Left ventricle myocardium inferior (tissue), 1 donor: Measurements from ENCODE around the gene DFFB. TPM values are rescaled to one million over a fixed set of nuclear protein-coding genes. Genes with fewer than 3 reads are reported as not detected.

Experiments
- DNase-seq: peaks from one replicate; pipeline ENCODE4 v3.0.0-alpha.2; 2020
- H3K27ac ChIP-seq: fragments of 200-600 bp; replicated peaks from 2 replicates; pipeline ENCODE4 v1.8.0; 2021
- H3K27me3 ChIP-seq: fragments of 200-600 bp; 2 replicates; pipeline ENCODE4 v1.8.0; 2021; ENCODE audit warnings: low read depth
- H3K36me3 ChIP-seq: fragments of 200-600 bp; 2 replicates; pipeline ENCODE4 v1.8.0; 2021
- H3K4me1 ChIP-seq: fragments of 200-600 bp; 2 replicates; pipeline ENCODE4 v1.8.0; 2021
- H3K4me3 ChIP-seq: fragments of 200-600 bp; 2 replicates; pipeline ENCODE4 v1.8.0; 2021; ENCODE audit warnings: mild to moderate bottlenecking, moderate library complexity
- H3K9me3 ChIP-seq: fragments of 200-600 bp; replicated peaks from 2 replicates; pipeline ENCODE4 v1.8.0; 2021
- CTCF ChIP-seq: fragments of 200-600 bp; IDR thresholded peaks from 2 replicates; pipeline ENCODE4 v1.8.0; 2021; ENCODE audit warnings: antibody characterized with exemption, mild to moderate bottlenecking, borderline replicate concordance
- intact Hi-C: fragments of 100-400 bp; cut with micrococcal nuclease; formaldehyde crosslinking; loops from one replicate; pipeline ENCODE4 v1.11.0; 2022
- total RNA-seq: library from RNA; stranded (reverse); fragmentation: NEBNext Ultra II Directional; extraction: Animal tissue kit (Norgen Biotek cat#: 25700); gene quantifications from one replicate; pipeline ENCODE4 v1.2.1, GENCODE V29; 2021
- donor health status: DM: no; HTN: yes; CAD: no; lungs with severe emphysema.

Gene DFFB
- total RNA-seq, 1 donor from 2014 or later: 3.3 TPM

- no peak for TF ChIP-seq CTCF
- Histone ChIP-seq H3K36me3 (peaks cover 44% of the 10 kb centered on the region), H3K27me3 (no peaks in the 10 kb centered on the region), H3K9me3 (no peaks in the 10 kb centered on the region), H3K4me3 (no peak overlapping the region), H3K27ac (no peak overlapping the region), H3K4me1 (no peaks in the 10 kb centered on the region)
- intact Hi-C loops: no loop called here
- DNase-seq: no peak
Observed at GRCh38 chr1:3865606-3866160, 8.4 kb downstream of the DFFB start.

- Histone ChIP-seq H3K4me3 (no peak overlapping the region), H3K27me3 (no peaks in the 10 kb centered on the region), H3K36me3 (peaks cover 64% of the 10 kb centered on the region), H3K4me1 (no peaks in the 10 kb centered on the region), H3K27ac (no peak overlapping the region), H3K9me3 (no peaks in the 10 kb centered on the region)
- intact Hi-C loops: no loop called here
- TF ChIP-seq CTCF: no peak
- DNase-seq: no peak
Observed at GRCh38 chr1:3868464-3869006, 11.3 kb downstream of the DFFB start.

- Histone ChIP-seq H3K4me3 (no peak overlapping the region), H3K36me3 (peaks cover 74% of the 10 kb centered on the region), H3K4me1 (no peaks in the 10 kb centered on the region), H3K27me3 (no peaks in the 10 kb centered on the region), H3K9me3 (no peaks in the 10 kb centered on the region), H3K27ac (no peak overlapping the region)
- DNase-seq: no peak
- no peak for TF ChIP-seq CTCF
- intact Hi-C loops: no loop called here
Observed at GRCh38 chr1:3869751-3870301, 12.6 kb downstream of the DFFB start.

GRCh38 chr1:3871451-3871805, 14.2 kb downstream of the DFFB start:
- H3K4me3 ChIP-seq: no peak overlapping the region
- no peak for DNase-seq
- intact Hi-C loops: no loop called here
- no peaks in the 10 kb centered on the region for H3K4me1 ChIP-seq
- H3K27ac ChIP-seq: no peak overlapping the region
- no peak for TF ChIP-seq CTCF
- H3K9me3 ChIP-seq: no peaks in the 10 kb centered on the region
- H3K36me3 ChIP-seq: peaks cover 84% of the 10 kb centered on the region
- H3K27me3 ChIP-seq: no peaks in the 10 kb centered on the region

GRCh38 chr1:3872546-3872945, 15.3 kb downstream of the DFFB start:
- Histone ChIP-seq H3K36me3 (peaks cover 85% of the 10 kb centered on the region), H3K27me3 (no peaks in the 10 kb centered on the region), H3K4me1 (no peaks in the 10 kb centered on the region), H3K27ac (no peak overlapping the region), H3K4me3 (no peak overlapping the region), H3K9me3 (no peaks in the 10 kb centered on the region)
- intact Hi-C loops: no loop called here
- TF ChIP-seq CTCF: no peak
- DNase-seq: no peak
